Measurements from ENCODE around the gene APBA2.
"Not testable (repeated sequence)": the region's sequence is repeated elsewhere in the genome, so short reads cannot be mapped to it uniquely, and the experiment has no call there.

The APBA2 gene

DNA sequence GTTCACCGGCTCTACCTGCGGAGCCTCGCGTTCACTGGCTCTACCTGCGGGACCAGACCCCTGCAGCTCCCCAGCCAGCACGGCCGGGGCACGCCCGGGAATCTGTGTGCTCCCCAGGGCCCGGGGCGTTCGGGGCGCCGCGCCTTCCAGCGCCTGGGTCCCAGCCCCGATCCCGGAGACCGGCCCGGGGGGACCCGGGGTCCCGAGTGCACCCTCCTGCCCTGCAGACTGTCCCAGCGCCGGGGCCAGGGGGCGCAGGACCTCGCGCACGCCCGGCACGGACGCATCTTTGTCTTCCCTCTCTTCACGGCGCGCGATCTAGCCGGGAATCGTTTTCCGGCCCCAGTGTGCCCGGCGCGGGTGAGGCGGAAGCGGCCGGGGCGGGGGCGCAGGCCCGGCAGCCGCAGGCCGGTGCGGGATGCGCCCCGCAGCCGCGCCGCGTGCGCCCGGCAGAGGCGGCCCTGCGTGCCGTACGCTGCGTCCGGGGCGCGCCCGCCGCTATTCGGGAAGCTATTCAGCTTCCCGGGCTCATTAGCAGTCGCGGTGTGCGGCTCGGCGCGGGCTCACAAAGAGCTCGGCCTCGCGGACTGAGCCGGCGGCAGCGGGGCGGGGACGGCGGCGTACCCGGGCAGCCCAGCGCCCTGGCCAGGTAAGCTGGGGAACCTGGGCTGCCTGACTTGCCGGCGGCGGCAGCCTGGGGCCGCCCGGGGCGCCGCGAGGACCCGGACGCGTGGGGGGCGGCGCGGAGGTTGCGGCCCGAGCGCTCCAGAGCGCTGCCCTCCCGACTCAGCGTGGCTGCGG lies at the start of gene APBA2:
Gene APBA2, plus strand, starts transcription at position 345 of the 801 bp plus-strand sequence. CDS start 167,911 bp downstream, outside the sequence.
- DNase-seq (ENCODE audit: low read depth): no peak

DNA sequence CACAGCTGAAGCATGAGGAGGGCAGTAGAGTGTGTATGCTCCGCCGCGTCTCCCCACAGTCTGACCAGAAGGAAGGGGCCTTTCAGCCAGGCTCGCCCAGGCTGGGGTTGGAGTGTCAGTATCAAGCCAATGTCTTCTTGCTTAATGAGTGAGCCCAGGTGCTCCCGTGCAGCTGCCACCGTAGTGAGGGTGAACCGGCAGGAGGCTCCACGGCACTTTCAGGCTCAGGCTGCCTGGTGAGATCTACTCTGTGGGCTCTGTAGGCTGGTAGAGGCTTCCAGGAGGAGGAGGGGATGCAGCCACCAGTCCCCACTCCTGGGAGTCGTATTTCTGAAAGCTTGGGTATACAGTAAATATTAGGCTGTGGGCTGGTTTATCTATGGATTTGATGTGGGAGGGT lies 45.5 kb upstream of the APBA2 start:
- DNase-seq (ENCODE audit: low read depth): not testable (repeated sequence)

DNA sequence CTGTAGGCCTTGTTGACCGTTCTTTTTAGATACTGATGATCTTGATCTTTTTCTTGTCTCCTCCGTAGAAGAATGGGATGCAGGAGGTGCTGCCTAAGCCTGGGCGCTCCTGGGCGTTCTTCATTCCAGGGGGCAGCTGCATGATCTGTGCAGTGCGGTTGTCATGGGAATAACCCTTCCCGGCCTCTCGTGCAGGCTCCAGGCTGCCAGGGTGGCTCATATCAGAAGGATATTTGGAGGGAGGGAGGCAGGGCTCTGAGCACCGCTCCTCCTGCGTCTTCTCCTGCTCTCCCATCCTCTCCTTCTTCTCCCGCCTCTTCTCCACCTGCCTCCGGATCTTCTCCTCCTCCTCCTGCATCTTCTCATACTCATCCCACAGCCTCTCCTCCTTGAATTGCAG lies 43.6 kb upstream of the APBA2 start:
- not testable (repeated sequence) for DNase-seq (ENCODE audit: low read depth)

DNA sequence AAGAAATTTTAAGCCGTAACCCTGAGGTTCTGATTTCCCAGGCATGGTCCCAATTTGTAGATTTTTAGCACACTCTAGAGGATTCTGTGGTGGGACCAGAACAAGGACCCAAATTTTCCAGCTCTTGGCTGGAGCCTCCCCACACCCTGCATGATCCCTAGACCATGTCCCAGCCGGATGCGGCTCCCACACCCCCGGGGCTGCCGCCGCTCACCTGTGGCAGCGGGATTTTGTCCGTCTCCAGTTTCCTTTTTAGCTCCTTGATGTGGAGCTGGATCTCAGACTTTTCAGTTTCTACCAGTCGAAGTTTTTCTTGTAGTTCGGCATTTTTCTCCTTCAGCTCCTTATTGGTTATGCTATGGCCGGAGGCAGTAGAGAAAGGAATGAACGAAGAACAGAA lies 42.3 kb upstream of the APBA2 start:
- not testable (repeated sequence) for DNase-seq (ENCODE audit: low read depth)

DNA sequence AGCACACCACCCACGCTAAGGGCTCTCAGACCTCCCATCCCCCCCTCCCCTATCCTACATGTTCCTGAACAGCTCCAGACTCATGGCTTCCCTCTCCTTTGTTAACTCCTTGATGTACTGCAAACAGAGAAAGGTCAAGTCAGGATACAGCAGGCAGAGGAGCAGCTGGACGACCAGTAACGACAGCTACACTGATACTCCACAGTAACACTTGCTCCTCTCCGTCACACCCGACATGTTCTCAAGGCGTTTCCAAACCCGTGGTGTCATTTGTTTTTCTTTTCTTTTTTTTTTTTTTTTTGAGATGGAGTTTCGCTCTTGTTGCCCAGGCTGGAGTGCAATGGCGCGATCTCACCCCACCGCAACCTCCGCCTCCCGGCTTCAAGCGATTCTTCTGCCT lies 41.6 kb upstream of the APBA2 start:
- DNase-seq (ENCODE audit: low read depth): not testable (repeated sequence)

DNA sequence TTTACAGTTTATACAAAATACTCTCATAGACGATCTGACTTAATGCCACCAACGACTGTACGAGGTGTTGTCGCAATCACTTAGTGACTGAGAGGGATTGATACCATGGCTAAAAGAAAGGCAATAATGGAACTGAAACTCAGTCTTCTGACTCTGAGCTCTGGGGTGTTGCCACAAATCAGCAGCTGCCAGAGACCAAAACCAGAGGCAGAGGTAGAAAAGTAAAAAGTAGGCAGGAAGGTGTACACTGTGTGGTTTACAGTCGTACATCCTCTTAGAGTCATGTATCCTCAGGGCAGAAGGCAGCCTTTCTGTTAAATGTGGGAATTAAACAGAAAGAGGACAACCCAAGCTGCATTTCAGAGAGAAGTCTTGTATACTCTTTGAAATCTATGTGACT lies 38.5 kb upstream of the APBA2 start:
- DNase-seq (ENCODE audit: low read depth): not testable (repeated sequence)

DNA sequence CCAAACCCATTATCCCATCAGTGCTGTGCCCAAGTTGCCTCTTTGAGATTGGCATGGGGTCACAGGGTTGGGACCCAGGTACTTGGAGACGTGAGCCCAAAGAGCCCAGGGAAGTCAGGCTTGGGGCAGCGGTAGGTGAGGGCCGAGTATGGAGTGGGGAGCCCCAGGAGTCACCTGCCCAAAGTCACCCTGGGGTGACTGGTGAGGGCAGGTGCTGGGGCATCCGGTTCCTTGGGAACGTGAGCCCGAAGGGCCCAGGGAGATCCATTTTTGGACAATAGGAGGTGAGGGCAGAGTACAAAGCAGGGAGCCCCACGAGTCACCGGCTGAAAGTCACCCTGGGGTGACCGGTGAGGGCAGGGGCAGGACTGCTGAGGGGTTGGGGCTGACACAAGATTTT lies 37.8 kb upstream of the APBA2 start:
- DNase-seq (ENCODE audit: low read depth): not testable (repeated sequence)

DNA sequence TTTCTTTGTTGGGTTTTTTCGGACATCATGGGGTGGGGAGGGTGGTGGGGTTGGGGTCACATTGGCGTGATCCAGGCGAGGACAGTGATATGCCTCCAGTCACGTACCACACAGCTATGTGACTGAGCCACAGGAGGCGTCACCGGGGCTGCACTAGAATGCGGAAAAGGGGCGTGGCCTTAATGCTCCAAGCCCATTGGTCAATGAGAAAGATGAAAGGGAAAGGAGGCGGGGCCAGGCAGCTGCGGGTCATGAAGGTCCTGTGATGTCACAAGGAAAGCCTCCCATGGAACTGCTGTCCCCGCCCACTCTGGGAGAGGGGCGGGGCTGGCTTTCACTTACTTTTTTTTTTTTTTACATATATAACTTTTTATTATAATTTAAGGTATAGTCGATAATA lies 37.3 kb upstream of the APBA2 start, which contains the start of gene GOLGA6L7:
Gene GOLGA6L7, minus strand, starts transcription at position 124 of the 400 bp plus-strand sequence. Its CDS starts 95 bp downstream, at position 29.
- DNase-seq (ENCODE audit: low read depth): not testable (repeated sequence)

DNA sequence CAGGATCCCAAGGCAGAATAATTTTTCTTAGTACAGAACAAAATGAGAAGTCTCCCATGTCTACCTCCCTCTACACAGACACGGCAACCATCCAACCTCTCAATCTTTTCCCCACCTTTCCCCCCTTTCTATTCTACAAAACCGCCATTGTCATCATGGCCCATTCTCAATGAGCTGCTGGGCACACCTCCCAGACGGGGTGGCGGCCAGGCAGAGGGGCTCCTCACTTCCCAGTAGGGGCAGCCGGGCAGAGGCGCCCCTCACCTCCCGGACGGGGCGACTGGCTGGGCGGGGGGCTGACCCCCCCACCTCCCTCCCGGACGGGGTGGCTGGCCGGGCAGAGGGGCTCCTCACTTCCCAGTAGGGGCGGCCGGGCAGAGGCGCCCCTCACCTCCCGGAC lies 36.5 kb upstream of the APBA2 start:
- DNase-seq (ENCODE audit: low read depth): not testable (repeated sequence)

DNA sequence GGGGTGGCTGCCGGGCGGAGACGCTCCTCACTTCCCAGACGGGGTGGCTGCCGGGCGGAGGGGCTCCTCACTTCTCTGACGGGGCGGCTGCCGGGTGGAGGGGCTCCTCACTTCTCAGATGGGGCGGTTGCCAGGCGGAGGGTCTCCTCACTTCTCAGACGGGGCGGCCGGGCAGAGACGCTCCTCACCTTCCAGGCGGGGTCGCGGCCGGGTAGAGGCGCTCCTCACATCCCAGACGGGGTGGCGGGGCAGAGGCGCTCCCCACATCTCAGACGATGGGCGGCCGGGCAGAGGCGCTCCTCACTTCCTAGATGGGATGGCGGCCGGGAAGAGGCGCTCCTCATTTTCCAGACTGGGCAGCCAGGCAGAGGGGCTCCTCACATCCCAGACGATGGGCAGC lies 36.0 kb upstream of the APBA2 start:
- DNase-seq (ENCODE audit: low read depth): not testable (repeated sequence)

DNA sequence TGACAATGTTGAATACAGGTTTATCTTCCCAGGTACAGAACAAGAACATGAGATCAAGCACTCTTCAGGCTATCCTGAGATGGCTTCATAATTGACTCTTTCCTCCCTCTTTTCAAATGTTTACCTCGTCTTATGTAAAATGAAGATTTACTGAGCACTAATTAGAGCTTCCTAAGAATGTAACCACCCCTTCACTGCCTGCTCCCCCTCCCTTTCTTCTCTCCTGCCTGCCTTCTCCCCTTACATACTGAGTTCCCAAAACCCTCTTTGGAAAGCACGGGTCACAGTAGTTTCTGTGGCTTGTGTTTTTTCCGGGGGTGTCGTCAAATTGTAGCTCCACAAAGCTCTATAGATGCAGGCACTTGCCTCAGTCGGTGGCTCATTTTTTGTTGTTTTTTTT lies 32.1 kb upstream of the APBA2 start:
- DNase-seq (ENCODE audit: low read depth): not testable (repeated sequence)

DNA sequence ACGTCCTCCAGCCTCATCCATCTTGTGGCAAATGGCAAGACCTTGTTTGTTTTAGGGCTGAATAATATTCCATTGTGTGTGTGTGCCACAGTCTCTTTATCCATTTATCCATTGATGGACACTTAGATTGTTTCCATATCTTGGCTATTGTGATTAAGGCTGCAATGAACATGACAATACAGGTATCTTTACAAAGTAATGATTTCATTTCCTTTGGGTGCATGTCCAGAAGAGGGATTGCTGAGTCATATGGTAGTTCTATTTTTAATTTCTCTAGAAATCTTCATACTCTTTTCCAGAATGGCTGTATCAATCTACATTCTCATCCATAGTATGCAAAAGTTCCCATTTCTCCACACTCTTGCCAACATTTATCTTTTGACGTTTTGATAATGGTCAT lies 31.2 kb upstream of the APBA2 start:
- not testable (repeated sequence) for DNase-seq (ENCODE audit: low read depth)

DNA sequence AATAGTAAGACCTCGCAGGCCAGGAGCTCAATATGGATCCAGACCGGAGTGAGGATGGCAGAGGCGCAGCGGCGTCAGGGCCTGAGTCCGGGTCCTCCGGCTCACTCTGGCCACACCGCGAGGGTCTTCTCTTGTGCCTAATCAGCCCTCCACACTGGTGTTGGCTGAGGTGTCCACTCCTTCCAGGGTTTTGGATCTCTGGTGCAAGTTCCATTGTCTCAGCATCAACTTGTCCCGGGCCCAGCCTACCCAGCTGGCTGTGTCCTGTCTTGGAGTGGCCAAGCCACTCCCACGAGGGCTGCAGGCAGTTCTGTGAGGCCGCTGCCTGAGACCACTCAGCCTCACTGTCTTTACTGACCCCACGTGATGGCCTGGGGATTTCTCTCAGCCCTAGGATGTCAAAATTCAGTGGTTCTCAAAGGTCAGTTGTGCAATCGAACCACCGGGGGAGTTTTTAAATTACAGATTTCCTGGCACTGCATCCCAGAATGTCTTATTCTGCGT lies 24.7 kb upstream of the APBA2 start:
- no peak for DNase-seq (ENCODE audit: low read depth)

DNA sequence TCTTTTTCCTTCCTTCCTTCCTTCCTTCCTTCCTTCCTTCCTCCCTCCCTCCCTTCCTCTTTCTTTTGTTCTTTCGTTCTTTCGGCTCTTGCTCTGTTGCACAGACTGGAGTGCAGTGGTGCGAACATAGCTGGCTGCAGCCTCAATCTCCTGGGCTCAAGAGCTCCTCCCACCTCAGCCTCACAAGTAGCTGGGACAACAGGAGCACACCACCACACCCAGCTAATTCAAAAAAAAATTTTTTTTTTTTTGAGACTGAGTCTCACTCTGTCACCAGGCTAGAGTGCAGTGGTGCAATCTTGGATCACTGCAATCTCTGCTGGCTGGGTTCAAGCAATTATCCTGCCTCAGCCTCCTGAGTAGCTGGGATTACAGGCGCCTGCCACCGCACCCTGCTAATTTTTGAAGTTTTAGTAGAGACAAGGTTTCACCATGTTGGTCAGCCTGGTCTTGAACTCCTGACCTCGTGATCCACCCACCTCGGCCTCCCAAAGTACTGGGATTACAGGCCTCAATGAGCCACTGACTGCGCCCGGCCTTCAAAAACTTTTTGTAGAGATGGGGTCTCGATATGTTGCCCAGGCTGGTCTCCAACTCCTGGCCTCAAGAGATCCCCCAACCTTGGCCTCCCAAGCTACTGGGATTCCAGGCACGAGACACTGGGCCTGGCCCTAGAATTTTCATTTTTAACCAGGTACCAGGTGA lies 24.0 kb upstream of the APBA2 start:
- DNase-seq (ENCODE audit: low read depth): not testable (repeated sequence)

DNA sequence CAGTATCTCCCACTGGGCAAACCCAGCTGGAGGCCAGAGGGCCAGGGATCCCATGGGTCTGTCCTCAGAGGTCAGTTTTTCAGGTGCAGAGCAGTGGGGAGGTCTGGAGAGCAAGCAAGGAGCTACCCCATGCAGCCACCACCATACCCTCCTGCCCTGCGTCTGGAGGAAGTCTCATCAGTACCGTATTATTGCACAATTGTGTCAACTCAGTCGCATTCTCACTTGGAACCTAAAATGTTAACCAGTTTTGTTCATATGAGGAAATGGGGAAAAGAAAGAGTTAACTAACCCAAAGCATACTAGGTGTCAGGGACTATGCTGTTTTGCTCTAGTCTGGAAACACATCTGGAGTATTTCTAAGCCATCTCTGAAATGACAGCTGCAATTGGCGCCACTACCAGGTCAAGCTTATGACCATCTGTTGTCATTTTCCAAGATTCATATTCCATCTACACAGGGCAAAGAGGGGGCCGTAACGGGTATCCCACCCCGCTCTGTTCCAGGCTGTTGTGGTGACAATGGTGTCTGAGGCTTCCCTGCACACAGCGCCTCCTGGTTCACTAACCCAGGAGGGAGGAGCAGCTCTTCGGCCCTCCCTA lies 16.9 kb upstream of the APBA2 start:
- DNase-seq (ENCODE audit: low read depth): no peak

DNA sequence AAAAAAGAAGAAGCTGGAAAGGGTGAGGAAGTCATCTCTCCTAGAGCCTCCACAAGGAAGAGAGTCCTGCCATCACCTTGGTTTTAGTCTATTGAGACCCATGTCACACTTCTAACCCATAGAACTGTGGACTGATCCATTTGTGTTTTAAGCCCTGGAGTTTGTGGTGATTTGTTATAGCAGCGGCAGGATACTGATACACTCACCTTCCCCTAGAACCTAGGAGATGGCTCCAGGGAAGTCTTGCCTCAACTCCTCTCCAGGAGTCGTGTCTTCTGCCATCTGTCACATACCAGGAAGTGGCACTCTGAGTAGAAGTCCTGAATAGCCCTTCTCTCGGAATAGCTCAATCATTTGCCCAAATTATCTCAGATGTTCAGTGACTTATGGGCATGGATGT lies 14.6 kb upstream of the APBA2 start:
- DNase-seq (ENCODE audit: low read depth): no peak

DNA sequence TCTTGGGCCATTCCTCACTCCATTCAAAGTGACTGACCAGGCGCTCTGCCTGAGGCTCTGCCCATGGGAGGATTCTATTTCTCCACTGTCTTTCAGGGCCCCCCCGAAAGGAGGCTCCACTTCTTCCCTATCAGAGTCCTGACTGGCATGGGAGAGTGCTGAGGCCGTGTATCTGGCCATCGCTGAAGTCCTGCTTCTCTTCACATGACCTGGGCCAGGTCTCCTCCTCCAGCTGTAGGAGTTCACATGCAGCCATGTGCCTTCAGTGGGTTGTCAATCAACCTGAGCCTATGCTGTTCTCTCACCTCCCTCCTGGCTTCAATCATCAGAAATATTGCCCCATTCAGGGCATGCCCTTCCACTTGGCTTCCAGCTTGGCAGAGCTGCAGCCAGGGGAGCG lies 12.8 kb upstream of the APBA2 start:
- no peak for DNase-seq (ENCODE audit: low read depth)

DNA sequence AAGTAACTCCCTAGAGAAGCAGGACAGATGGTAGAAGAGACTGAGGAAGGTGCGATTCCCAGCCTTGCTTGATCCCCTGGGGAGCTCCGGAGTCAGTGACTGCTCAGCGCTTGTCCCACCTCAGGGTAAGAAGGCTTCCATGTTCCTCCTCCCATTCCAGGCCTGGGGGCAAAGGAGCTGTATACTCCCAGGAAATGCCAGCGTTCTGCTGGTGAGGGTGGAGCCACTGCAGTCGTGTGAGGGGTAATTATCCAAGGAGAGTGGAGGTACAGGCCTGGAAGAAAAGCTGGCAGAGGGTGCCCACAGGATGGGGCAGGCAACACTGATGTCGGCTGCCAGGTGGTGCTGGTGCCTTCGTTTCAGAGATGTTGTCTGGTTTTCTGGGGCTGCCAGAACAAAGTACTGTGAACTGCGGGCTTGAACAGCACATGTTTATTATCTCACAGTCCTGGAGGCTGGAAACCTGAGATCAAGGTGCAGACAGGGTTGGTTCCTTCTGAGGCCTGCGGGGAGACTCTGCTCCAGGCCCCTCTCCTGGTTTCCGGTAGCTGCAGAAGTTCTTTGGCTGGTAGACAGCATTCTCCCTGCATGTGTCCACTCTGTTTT lies 12.1 kb upstream of the APBA2 start:
- no peak for DNase-seq (ENCODE audit: low read depth)

DNA sequence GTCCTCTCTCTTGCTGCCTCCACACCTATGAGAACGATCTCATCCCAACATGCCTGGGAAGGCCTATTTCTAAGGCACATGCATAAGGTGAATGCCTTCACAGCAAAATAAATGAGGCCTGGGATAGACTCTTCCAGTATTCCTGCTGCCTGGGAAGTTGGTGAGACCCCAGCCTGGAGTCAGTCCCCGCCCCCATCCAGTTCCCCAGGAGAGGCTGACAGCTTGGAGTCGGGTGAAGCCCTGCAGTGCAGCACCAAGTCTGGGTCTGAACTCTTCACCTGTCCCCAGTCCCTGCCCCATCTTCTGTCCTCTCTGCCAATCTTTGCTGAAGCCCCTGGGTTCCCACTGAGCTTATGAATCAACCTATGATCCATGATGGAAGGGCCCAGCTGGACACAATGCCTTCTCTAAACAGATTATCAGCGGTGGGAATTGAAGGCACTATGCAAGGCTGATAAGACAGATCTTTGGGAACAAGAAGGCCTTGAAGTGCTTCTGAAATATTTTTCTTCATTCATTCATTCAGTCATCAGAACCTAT lies 10.2 kb upstream of the APBA2 start:
- no peak for DNase-seq (ENCODE audit: low read depth)

DNA sequence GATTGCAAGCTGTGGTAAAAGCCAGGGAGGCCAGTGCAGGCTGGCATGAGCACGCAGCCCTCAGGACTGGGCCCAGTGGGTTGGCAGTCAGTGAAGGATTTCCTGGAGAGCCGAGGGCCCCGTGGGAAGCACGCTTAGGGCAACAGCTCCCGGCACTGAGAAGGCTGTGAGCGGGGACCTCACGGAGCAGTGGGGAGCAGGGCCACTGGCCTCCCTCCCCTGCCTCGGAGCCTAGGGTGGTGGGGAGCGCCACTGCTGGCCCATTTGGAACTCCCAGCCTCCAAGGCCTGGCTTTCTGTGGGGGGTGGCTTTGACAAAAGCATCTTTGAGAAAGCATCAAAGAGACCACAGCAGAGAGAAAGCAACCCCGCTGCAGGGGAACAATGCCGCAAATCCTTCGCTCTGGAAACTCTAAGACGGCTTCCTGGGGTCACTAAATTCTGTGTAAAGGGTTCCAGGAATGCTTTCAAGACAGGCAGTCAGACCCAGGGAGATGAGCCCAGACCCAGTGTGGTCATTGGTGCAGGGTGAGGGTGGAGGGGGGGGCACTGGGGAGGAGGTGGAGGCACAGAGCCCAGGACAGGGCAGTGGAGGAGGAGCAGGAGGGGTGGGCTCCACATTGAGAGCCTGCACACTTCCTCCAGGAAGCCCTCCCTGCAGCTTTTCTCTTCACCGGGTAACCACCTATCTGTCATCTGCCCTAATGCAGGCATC lies 9.5 kb upstream of the APBA2 start:
- DNase-seq (ENCODE audit: low read depth): no peak

DNA sequence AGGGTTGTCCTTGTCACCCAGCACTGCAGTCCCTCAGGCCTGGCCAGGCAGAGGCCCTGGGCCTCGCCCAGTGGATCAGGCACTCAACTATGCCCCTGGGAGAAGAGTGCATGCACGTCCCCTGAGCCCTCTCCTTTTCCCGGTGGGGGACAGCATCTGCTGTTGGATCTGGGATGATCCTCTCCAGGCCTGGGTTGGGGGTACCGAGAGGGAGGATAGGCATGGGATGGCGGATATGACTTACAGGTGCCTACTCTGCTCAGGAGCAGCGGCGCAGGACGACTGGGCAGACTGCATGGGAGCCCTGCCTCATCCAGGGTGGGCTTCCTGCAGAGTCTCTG lies 9.0 kb upstream of the APBA2 start:
- DNase-seq (ENCODE audit: low read depth): no peak

Data from activated gamma-delta T cell treated with anti-CD3 and anti-CD28 coated beads, Interleukin-2, amount 50 U/mL, for 16 hours (primary cell).